HCT116 (cell line): Measurements from ENCODE around the gene ENPP6.

Source experiments
- ATF3 ChIP-seq: IDR thresholded peaks from 2 replicates; pipeline ENCODE4 v1.6.1; 2012
- EGR1 ChIP-seq: IDR thresholded peaks from 2 replicates; pipeline ENCODE4 v1.6.1; 2012; ENCODE audit warnings: low read depth
- EZH2 ChIP-seq: fragments of 200-600 bp; sonication (generic); IDR thresholded peaks from 2 replicates; pipeline ENCODE4 v1.6.1; 2017; ENCODE audit warnings: antibody characterized with exemption, mixed run types
- EZH2phosphoT487 ChIP-seq: fragments of 200-600 bp; IDR thresholded peaks from 2 replicates; pipeline ENCODE4 v1.6.1; 2018; ENCODE audit warnings: antibody characterized with exemption, borderline replicate concordance
- FOSL1 ChIP-seq: IDR thresholded peaks from 2 replicates; pipeline ENCODE4 v1.6.1; 2012; ENCODE audit warnings: low read depth
- JUND ChIP-seq: IDR thresholded peaks from 2 replicates; pipeline ENCODE4 v1.6.1; 2012
- MAX ChIP-seq: IDR thresholded peaks from 2 replicates; pipeline ENCODE4 v1.6.1; 2012
- POLR2A ChIP-seq: IDR thresholded peaks from 2 replicates; pipeline ENCODE4 v1.7.0; 2011; ENCODE audit warnings: borderline replicate concordance; ENCODE audit not compliant: insufficient read depth, insufficient read length; ENCODE audit errors: extremely low read depth
- RAD21 ChIP-seq: IDR thresholded peaks from 2 replicates; pipeline ENCODE4 v1.6.1; 2012; ENCODE audit warnings: low read depth, mild to moderate bottlenecking
- SP1 ChIP-seq: IDR thresholded peaks from 2 replicates; pipeline ENCODE4 v1.6.1; 2012; ENCODE audit warnings: low read depth
- TCF7L2 ChIP-seq: IDR thresholded peaks from 2 replicates; pipeline ENCODE4 v1.7.0; 2011; ENCODE audit warnings: borderline replicate concordance, inconsistent platforms; ENCODE audit not compliant: insufficient read depth, insufficient read length; ENCODE audit errors: extremely low read depth
- TF ChIP-seq, protein P1 (sequence below), 3 experiments: fragments of 200-600 bp in 1 of 3; sonication (generic) in 1 of 3; IDR thresholded peaks in 2 of 3; conservative IDR thresholded peaks in 1 of 3; 2 replicates each; pipeline ENCODE4 v1.5.1; 2012 to 2017; ENCODE audit warnings: low read depth in 2 of 3, low read length in 2 of 3, antibody characterized with exemption in 1 of 3, borderline replicate concordance in 1 of 3, control low read depth in 1 of 3, mild to moderate bottlenecking in 1 of 3, mixed read lengths in 1 of 3, mixed run types in 1 of 3, moderate library complexity in 1 of 3; ENCODE audit not compliant: insufficient read depth in 1 of 3
- TF ChIP-seq, protein P2 (sequence below): IDR thresholded peaks from 2 replicates; pipeline ENCODE4 v1.6.1; 2011; ENCODE audit warnings: mild to moderate bottlenecking, low read length, moderate library complexity; ENCODE audit not compliant: insufficient replicate concordance; ENCODE audit errors: extremely low read depth

GRCh38 chr4:184102927-184103326 is 114.7 kb downstream of the ENPP6 start:
- TF ChIP-seq EZH2phosphoT487: no peak
- no peak for TF ChIP-seq RAD21
- TF ChIP-seq, protein P1, sequence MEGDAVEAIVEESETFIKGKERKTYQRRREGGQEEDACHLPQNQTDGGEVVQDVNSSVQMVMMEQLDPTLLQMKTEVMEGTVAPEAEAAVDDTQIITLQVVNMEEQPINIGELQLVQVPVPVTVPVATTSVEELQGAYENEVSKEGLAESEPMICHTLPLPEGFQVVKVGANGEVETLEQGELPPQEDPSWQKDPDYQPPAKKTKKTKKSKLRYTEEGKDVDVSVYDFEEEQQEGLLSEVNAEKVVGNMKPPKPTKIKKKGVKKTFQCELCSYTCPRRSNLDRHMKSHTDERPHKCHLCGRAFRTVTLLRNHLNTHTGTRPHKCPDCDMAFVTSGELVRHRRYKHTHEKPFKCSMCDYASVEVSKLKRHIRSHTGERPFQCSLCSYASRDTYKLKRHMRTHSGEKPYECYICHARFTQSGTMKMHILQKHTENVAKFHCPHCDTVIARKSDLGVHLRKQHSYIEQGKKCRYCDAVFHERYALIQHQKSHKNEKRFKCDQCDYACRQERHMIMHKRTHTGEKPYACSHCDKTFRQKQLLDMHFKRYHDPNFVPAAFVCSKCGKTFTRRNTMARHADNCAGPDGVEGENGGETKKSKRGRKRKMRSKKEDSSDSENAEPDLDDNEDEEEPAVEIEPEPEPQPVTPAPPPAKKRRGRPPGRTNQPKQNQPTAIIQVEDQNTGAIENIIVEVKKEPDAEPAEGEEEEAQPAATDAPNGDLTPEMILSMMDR (IDR thresholded peaks at IDR 0.05 in 2 of 3, conservative IDR thresholded peaks at IDR 0.05 in 1 of 3; ENCODE audit: borderline replicate concordance in 1 of 3, insufficient read depth in 1 of 3, low read depth in 2 of 3, low read length in 2 of 3): no peak
- TF ChIP-seq SP1: no peak
- no peak for TF ChIP-seq FOSL1
- TF ChIP-seq EZH2: no peak
- no peak for TF ChIP-seq POLR2A
- TF ChIP-seq EGR1: no peak
- no peak for TF ChIP-seq TCF7L2
- TF ChIP-seq JUND: no peak
- no peak for TF ChIP-seq MAX
- TF ChIP-seq ATF3: no peak
- TF ChIP-seq, protein P2, sequence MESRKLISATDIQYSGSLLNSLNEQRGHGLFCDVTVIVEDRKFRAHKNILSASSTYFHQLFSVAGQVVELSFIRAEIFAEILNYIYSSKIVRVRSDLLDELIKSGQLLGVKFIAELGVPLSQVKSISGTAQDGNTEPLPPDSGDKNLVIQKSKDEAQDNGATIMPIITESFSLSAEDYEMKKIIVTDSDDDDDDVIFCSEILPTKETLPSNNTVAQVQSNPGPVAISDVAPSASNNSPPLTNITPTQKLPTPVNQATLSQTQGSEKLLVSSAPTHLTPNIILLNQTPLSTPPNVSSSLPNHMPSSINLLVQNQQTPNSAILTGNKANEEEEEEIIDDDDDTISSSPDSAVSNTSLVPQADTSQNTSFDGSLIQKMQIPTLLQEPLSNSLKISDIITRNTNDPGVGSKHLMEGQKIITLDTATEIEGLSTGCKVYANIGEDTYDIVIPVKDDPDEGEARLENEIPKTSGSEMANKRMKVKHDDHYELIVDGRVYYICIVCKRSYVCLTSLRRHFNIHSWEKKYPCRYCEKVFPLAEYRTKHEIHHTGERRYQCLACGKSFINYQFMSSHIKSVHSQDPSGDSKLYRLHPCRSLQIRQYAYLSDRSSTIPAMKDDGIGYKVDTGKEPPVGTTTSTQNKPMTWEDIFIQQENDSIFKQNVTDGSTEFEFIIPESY: no peak
